ENCODE measurements around the gene ESPNL.

ESPNL gene

DNA sequence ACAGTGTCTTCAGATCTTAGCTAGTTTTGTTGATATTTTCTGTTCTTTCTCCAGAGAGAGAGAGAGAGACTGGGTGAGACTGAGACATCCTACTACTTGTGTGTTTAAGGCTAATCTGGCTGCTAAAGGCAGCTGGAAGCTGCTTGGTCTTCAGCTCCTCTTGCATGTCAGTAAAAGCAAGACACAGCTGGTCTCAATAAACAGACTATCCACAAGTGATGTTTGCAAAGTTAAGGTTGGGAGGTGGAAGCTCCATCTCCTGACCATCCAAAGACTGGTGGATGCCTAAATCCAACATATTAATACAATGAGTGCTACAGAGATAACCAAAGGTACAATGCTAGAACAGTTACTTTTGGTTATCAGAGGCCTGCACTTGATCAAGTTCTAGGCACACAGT lies 76.5 kb downstream of the ESPNL start:
- no peak for DNase-seq

DNA sequence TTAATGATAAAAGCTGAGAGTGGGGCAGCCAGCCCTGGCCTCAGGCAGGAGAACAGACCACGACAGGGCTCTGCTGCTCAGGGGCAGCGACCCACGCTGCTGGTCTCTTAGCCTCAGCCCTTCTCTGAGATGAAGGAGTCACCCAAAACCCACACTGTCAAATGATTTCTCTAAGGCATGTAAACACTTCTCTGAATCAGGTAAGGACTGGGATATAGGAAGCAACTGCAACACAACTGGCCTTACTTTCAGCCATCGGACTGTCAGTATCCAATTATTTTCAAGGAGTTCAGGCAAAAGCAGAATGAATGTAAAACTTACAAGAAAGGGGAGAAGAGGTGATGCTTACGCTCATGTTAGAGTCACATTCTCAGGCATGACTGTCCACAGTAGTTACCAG lies 80.4 kb downstream of the ESPNL start:
- DNase-seq: no peak

DNA sequence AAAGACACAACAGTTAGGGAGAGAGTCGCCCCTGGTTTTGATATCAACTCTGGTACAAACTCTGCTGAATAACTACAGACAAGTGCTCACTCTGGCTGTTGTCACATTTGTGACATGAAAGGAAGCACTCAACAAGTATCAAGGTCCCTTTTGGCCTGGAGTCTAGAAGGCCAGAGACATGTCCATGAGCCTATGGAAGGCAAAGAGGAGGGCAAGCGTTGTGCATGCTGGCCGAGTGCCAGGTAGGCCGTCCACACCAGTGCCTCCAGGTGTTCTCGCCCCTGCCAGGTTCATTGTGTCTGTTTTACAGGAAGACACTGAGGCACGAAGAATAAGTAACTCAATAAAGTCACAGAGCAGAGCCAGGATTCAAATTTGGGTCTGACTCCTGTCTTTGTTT lies 82.2 kb downstream of the ESPNL start:
- DNase-seq: no peak

Data from kidney glomerular epithelial cell (primary cell).